K562 (cell line): ENCODE data around the gene MED15. TPM values are rescaled to one million over a fixed set of nuclear protein-coding genes. Genes with fewer than 3 reads are reported as not detected.

ENCODE experiments used
- BRCA1 ChIP-seq, 2 experiments: fragments of 450-650 bp in 1 of 2; sonication (generic) in 1 of 2; formaldehyde crosslinking in 1 of 2; IDR thresholded peaks; 2 replicates each; pipeline versions ENCODE4 v1.5.0 to v1.6.1; 2017 to 2020; ENCODE audit warnings: mild to moderate bottlenecking in 1 of 2, missing genetic modification reagents in 1 of 2
- CHD7 ChIP-seq: fragments of 200-600 bp; sonication (generic); IDR thresholded peaks from one replicate; pipeline ENCODE4 v1.6.1; 2012; ENCODE audit warnings: mild to moderate bottlenecking, low read depth, low read length, inconsistent platforms
- EHMT2 ChIP-seq: fragments of 450-650 bp; IDR thresholded peaks from 2 replicates; pipeline ENCODE4 v1.6.1; 2018; ENCODE audit warnings: antibody characterized with exemption
- FOXM1 ChIP-seq, 2 experiments: fragments of 450-650 bp in 1 of 2; sonication (generic) in 1 of 2; formaldehyde crosslinking in 1 of 2; IDR thresholded peaks; 2 replicates each; pipeline versions ENCODE4 v1.6.1 to v1.9.0; 2017 to 2022; ENCODE audit warnings: low read depth in 2 of 2, mild to moderate bottlenecking in 2 of 2, missing genetic modification reagents in 1 of 2, moderate library complexity in 1 of 2
- HMGN3 ChIP-seq: IDR thresholded peaks from 2 replicates; pipeline ENCODE4 v1.6.1; 2011; ENCODE audit warnings: borderline replicate concordance, low read depth, mild to moderate bottlenecking, mixed read lengths, low read length; ENCODE audit not compliant: insufficient read length; ENCODE audit errors: extremely low read depth
- KLF16 ChIP-seq: IDR thresholded peaks from 2 replicates; pipeline ENCODE4 v1.6.1; 2016; ENCODE audit warnings: antibody characterized with exemption
- L3MBTL2 ChIP-seq: fragments of 450-650 bp; IDR thresholded peaks from 2 replicates; pipeline ENCODE4 v1.6.1; 2016; ENCODE audit warnings: mild to moderate bottlenecking, moderate library complexity
- PATZ1 ChIP-seq: fragments of 250-450 bp; sonication (Bioruptor Pico); IDR thresholded peaks from 2 replicates; pipeline ENCODE4 v1.5.0; 2020; ENCODE audit warnings: mild to moderate bottlenecking, borderline replicate concordance
- RCOR1 ChIP-seq, 2 experiments: IDR thresholded peaks; 2 replicates each; pipeline ENCODE4 v1.6.1; 2012; ENCODE audit warnings: low read depth in 2 of 2, low read length in 2 of 2, borderline replicate concordance in 1 of 2, improper control_type of control experiment in 1 of 2
- XRCC4 ChIP-seq: IDR thresholded peaks from one replicate; pipeline ENCODE4 v1.6.1; 2011; ENCODE audit not compliant: insufficient read depth, insufficient read length; ENCODE audit errors: extremely low read depth
- ZNF174 ChIP-seq: fragments of 250-450 bp; sonication (Bioruptor Pico); IDR thresholded peaks from 2 replicates; pipeline ENCODE4 v1.4.0; 2020; ENCODE audit warnings: mild to moderate bottlenecking
- ZNF696 ChIP-seq: fragments of 250-450 bp; sonication (Bioruptor Pico); conservative IDR thresholded peaks from 2 replicates; pipeline ENCODE4 v1.4.0; 2020; ENCODE audit warnings: mild to moderate bottlenecking, moderate library complexity
- polyA plus RNA-seq, 8 experiments: library from polyadenylated mRNA; depleted of rRNA in 4 of 8; stranded (reverse) in 5 of 8; unstranded in 3 of 8; fragments of >200 nt; fragmentation: Nextera tagmentation in 2 of 8; fragmentation: Illumina TruSeq in 1 of 8; extraction: Ambion mirVana in 2 of 8; extraction: Trizol in 1 of 8; gene quantifications; 2 replicates each; pipeline versions ENCODE4 v1.2.1 to v1.2.3, GENCODE V29; 2011 to 2014; ENCODE audit warnings: inconsistent platforms in 1 of 8, missing spikeins in 1 of 8
- total RNA-seq, 7 experiments: library from RNA; depleted of rRNA in 6 of 7; stranded (reverse); fragments of >200 nt in 6 of 7; fragmentation: Illumina TruSeq in 2 of 7; extraction: Trizol in 2 of 7; gene quantifications; 2 replicates each; pipeline versions ENCODE4 v1.2.1 to v1.2.3, GENCODE V29; 2011 to 2021; ENCODE audit warnings: low replicate concordance in 1 of 7
- TF ChIP-seq, protein P1 (sequence below): IDR thresholded peaks from 2 replicates; pipeline ENCODE4 v1.6.1; 2014; ENCODE audit warnings: antibody characterized with exemption

Gene MED15
- total and polyA plus RNA-seq, 9 of the 15 experiments (the other 6 are each of a cell fraction or from before 2014, with no cell fraction given) = 4.0 to 271 (median 60.1) TPM

GRCh38 chr22:20615021-20615420 is 107.6 kb downstream of the MED15 start (continued):
- no peak for TF ChIP-seq CHD7
- TF ChIP-seq XRCC4 = no peak
- TF ChIP-seq KLF16 = peak; percentile 67; the same call in 1 of the 2 replicates
- TF ChIP-seq RCOR1 (IDR thresholded peaks at IDR 0.05; ENCODE audit: borderline replicate concordance in 1 of 2, low read depth in 2 of 2, low read length in 2 of 2) = no peak
- TF ChIP-seq FOXM1 (IDR thresholded peaks at IDR 0.05; ENCODE audit: low read depth) = no peak
- TF ChIP-seq FOXM1 (CRISPR knock-in tag; IDR thresholded peaks at IDR 0.05; ENCODE audit: low read depth) = no peak
- no peak for TF ChIP-seq BRCA1 (IDR thresholded peaks at IDR 0.05)
- TF ChIP-seq BRCA1 (CRISPR knock-in tag; IDR thresholded peaks at IDR 0.05) = no peak
- TF ChIP-seq EHMT2 = no peak
- no peak for TF ChIP-seq ZNF696 (CRISPR knock-in tag)
- TF ChIP-seq ZNF174 = no peak
- peak; percentile 49 for TF ChIP-seq L3MBTL2
- no peak for TF ChIP-seq PATZ1 (CRISPR knock-in tag)
- TF ChIP-seq, protein P1, sequence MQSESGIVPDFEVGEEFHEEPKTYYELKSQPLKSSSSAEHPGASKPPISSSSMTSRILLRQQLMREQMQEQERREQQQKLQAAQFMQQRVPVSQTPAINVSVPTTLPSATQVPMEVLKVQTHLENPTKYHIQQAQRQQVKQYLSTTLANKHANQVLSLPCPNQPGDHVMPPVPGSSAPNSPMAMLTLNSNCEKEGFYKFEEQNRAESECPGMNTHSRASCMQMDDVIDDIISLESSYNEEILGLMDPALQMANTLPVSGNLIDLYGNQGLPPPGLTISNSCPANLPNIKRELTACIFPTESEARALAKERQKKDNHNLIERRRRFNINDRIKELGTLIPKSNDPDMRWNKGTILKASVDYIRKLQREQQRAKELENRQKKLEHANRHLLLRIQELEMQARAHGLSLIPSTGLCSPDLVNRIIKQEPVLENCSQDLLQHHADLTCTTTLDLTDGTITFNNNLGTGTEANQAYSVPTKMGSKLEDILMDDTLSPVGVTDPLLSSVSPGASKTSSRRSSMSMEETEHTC = no peak
- TF ChIP-seq HMGN3 = no peak
